ENCODE measurements around the gene GSTO1. TPM values are rescaled to one million over a fixed set of nuclear protein-coding genes. Genes with fewer than 3 reads are reported as not detected.

The GSTO1 gene
- total and polyA plus RNA-seq, 2 of the 13 experiments (the other 11 are each of a cell fraction or from before 2014, with no cell fraction given): 228 to 300 TPM

DNA sequence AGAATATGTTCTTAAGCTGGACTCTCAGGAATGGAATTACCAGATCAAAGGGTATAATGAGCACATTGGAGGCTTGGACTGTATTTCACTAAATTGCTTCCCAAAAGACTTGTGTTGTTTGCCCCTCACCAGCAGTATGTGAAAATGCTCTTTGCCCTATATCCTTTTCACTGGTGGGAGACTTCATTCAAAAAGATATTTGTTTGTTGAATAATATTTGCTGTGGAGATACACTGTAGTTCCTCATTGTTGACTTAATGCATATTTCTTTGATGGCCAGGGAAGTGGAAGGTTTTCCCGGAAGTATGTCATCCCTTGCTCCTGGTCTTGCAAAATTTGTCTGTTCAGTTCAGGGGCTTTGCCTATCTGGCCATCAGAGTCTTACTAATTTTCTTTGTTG is 33.7 kb downstream of the GSTO1 start (continued):
- TF ChIP-seq, protein P1, sequence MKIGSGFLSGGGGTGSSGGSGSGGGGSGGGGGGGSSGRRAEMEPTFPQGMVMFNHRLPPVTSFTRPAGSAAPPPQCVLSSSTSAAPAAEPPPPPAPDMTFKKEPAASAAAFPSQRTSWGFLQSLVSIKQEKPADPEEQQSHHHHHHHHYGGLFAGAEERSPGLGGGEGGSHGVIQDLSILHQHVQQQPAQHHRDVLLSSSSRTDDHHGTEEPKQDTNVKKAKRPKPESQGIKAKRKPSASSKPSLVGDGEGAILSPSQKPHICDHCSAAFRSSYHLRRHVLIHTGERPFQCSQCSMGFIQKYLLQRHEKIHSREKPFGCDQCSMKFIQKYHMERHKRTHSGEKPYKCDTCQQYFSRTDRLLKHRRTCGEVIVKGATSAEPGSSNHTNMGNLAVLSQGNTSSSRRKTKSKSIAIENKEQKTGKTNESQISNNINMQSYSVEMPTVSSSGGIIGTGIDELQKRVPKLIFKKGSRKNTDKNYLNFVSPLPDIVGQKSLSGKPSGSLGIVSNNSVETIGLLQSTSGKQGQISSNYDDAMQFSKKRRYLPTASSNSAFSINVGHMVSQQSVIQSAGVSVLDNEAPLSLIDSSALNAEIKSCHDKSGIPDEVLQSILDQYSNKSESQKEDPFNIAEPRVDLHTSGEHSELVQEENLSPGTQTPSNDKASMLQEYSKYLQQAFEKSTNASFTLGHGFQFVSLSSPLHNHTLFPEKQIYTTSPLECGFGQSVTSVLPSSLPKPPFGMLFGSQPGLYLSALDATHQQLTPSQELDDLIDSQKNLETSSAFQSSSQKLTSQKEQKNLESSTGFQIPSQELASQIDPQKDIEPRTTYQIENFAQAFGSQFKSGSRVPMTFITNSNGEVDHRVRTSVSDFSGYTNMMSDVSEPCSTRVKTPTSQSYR (CRISPR knock-in tag; IDR thresholded peaks at IDR 0.05; ENCODE audit: borderline replicate concordance): peak; percentile 11; the same call in 1 of the 2 replicates
- no peak for TF ChIP-seq MTA1 (CRISPR knock-in tag; IDR thresholded peaks at IDR 0.05; ENCODE audit: borderline replicate concordance)
- TF ChIP-seq ZNF205 (CRISPR knock-in tag; IDR thresholded peaks at IDR 0.05): 0 out of 2 replicates have a peak, but pooled peaks have one; percentile 47
- TF ChIP-seq CBX2 (IDR thresholded peaks at IDR 0.05; ENCODE audit: low read depth, low read length): no peak
- no peak for TF ChIP-seq CBX2 (CRISPR knock-in tag; IDR thresholded peaks at IDR 0.05; ENCODE audit: low read depth)
- TF ChIP-seq, protein P2, sequence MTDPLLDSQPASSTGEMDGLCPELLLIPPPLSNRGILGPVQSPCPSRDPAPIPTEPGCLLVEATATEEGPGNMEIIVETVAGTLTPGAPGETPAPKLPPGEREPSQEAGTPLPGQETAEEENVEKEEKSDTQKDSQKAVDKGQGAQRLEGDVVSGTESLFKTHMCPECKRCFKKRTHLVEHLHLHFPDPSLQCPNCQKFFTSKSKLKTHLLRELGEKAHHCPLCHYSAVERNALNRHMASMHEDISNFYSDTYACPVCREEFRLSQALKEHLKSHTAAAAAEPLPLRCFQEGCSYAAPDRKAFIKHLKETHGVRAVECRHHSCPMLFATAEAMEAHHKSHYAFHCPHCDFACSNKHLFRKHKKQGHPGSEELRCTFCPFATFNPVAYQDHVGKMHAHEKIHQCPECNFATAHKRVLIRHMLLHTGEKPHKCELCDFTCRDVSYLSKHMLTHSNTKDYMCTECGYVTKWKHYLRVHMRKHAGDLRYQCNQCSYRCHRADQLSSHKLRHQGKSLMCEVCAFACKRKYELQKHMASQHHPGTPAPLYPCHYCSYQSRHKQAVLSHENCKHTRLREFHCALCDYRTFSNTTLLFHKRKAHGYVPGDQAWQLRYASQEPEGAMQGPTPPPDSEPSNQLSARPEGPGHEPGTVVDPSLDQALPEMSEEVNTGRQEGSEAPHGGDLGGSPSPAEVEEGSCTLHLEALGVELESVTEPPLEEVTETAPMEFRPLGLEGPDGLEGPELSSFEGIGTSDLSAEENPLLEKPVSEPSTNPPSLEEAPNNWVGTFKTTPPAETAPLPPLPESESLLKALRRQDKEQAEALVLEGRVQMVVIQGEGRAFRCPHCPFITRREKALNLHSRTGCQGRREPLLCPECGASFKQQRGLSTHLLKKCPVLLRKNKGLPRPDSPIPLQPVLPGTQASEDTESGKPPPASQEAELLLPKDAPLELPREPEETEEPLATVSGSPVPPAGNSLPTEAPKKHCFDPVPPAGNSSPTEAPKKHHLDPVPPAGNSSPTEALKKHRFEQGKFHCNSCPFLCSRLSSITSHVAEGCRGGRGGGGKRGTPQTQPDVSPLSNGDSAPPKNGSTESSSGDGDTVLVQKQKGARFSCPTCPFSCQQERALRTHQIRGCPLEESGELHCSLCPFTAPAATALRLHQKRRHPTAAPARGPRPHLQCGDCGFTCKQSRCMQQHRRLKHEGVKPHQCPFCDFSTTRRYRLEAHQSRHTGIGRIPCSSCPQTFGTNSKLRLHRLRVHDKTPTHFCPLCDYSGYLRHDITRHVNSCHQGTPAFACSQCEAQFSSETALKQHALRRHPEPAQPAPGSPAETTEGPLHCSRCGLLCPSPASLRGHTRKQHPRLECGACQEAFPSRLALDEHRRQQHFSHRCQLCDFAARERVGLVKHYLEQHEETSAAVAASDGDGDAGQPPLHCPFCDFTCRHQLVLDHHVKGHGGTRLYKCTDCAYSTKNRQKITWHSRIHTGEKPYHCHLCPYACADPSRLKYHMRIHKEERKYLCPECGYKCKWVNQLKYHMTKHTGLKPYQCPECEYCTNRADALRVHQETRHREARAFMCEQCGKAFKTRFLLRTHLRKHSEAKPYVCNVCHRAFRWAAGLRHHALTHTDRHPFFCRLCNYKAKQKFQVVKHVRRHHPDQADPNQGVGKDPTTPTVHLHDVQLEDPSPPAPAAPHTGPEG (CRISPR knock-in tag; IDR thresholded peaks at IDR 0.05): no peak
- peak; percentile 30 for TF ChIP-seq ZEB1 (IDR thresholded peaks at IDR 0.05; ENCODE audit: insufficient replicate concordance, low read depth)
- TF ChIP-seq, protein P3, sequence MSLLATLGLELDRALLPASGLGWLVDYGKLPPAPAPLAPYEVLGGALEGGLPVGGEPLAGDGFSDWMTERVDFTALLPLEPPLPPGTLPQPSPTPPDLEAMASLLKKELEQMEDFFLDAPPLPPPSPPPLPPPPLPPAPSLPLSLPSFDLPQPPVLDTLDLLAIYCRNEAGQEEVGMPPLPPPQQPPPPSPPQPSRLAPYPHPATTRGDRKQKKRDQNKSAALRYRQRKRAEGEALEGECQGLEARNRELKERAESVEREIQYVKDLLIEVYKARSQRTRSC (CRISPR knock-in tag; IDR thresholded peaks at IDR 0.05; ENCODE audit: low read depth): no peak
- no peak for TF ChIP-seq ZIK1 (CRISPR knock-in tag; IDR thresholded peaks at IDR 0.05; ENCODE audit: borderline replicate concordance, low read depth)
- TF ChIP-seq POLR2AphosphoS5 (IDR thresholded peaks at IDR 0.05; ENCODE audit: low read depth, low read length): no peak
- TF ChIP-seq TBX3 (IDR thresholded peaks at IDR 0.05; ENCODE audit: borderline replicate concordance): peak; percentile 73; the same call in 1 of the 2 replicates
- no peak for TF ChIP-seq ZNF451 (CRISPR knock-in tag; IDR thresholded peaks at IDR 0.05)
- TF ChIP-seq PRMT3 (CRISPR knock-in tag; IDR thresholded peaks at IDR 0.05; ENCODE audit: borderline replicate concordance, low read depth): no peak
- TF ChIP-seq DNMT3B (CRISPR knock-in tag; conservative IDR thresholded peaks at IDR 0.05): peak; percentile 91; the same call in 1 of the 2 replicates
- TF ChIP-seq RFX1 (IDR thresholded peaks at IDR 0.05): no peak
- TF ChIP-seq NFYC (CRISPR knock-in tag; IDR thresholded peaks at IDR 0.05): peak; percentile 13; the same call in 1 of the 2 replicates
- TF ChIP-seq NFKBIZ (CRISPR knock-in tag; IDR thresholded peaks at IDR 0.05): peak; percentile 76; the same call in 1 of the 2 replicates
- no peak for TF ChIP-seq ZNF256 (CRISPR knock-in tag; conservative IDR thresholded peaks at IDR 0.05)
- TF ChIP-seq CENPT (CRISPR knock-in tag; IDR thresholded peaks at IDR 0.05; ENCODE audit: low read depth): no peak
- TF ChIP-seq, protein P4, sequence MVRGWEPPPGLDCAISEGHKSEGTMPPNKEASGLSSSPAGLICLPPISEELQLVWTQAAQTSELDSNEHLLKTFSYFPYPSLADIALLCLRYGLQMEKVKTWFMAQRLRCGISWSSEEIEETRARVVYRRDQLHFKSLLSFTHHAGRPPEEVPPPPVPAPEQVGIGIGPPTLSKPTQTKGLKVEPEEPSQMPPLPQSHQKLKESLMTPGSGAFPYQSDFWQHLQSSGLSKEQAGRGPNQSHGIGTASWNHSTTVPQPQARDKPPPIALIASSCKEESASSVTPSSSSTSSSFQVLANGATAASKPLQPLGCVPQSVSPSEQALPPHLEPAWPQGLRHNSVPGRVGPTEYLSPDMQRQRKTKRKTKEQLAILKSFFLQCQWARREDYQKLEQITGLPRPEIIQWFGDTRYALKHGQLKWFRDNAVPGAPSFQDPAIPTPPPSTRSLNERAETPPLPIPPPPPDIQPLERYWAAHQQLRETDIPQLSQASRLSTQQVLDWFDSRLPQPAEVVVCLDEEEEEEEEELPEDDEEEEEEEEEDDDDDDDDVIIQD (CRISPR knock-in tag; IDR thresholded peaks at IDR 0.05; ENCODE audit: low read depth): peak; percentile 55; the same call in 1 of the 2 replicates
- TF ChIP-seq ZC3H4 (CRISPR knock-in tag; IDR thresholded peaks at IDR 0.05; ENCODE audit: borderline replicate concordance): no peak

All from HepG2 (cell line).